Vagina (tissue), 2 donors: Measurements from ENCODE around the gene ELMO1. TPM values are rescaled to one million over a fixed set of nuclear protein-coding genes. Genes with fewer than 3 reads are reported as not detected.

Experiments used
- DNase-seq, 2 donors: peaks; one replicate each; pipeline ENCODE4 v3.0.0-alpha.2; 2017; ENCODE audit errors: extremely low spot score in 2 of 2
- H3K27ac ChIP-seq: fragments of 200-600 bp; sonication (generic); one replicate; pipeline ENCODE4 v1.5.1; 2019
- H3K27me3 ChIP-seq: fragments of 200-600 bp; sonication (generic); one replicate; pipeline ENCODE4 v1.5.1; 2019
- H3K36me3 ChIP-seq, 2 donors: fragments of 200-600 bp; sonication (generic); one replicate each; pipeline ENCODE4 v1.5.1; 2017 to 2019
- H3K4me1 ChIP-seq: fragments of 200-600 bp; sonication (generic); one replicate; pipeline ENCODE4 v1.5.1; 2019
- H3K4me3 ChIP-seq, 2 donors: fragments of 200-600 bp; sonication (generic); 1 replicate in 1 of 2; 2 replicates in 1 of 2; pipeline ENCODE4 v1.5.1; 2016 to 2019
- H3K9me3 ChIP-seq: fragments of 200-600 bp; sonication (generic); one replicate; pipeline ENCODE4 v1.5.1; 2019
- CTCF ChIP-seq, 3 experiments: fragments of 450-650 bp in 2 of 3; fragments of 200-600 bp in 1 of 3; sonication (generic) in 1 of 3; IDR thresholded peaks; one replicate each; pipeline ENCODE4 v1.5.1; 2017 to 2019; ENCODE audit warnings: antibody characterized with exemption in 3 of 3, mild to moderate bottlenecking in 2 of 3, moderate library complexity in 2 of 3
- POLR2A ChIP-seq, 2 donors: fragments of 450-650 bp; IDR thresholded peaks; one replicate each; pipeline ENCODE4 v1.6.1; 2017; ENCODE audit warnings: antibody characterized with exemption in 2 of 2, mild to moderate bottlenecking in 2 of 2, moderate library complexity in 2 of 2
- POLR2AphosphoS5 ChIP-seq, 2 donors: sonication (generic); formaldehyde crosslinking; IDR thresholded peaks; one replicate each; pipeline ENCODE4 v1.9.0; 2017; ENCODE audit warnings: antibody characterized with exemption in 2 of 2, mild to moderate bottlenecking in 2 of 2, low read depth in 1 of 2; ENCODE audit not compliant: insufficient read depth in 1 of 2
- intact Hi-C: fragments of 100-400 bp; cut with DNase I; formaldehyde crosslinking; loops from one replicate; pipeline ENCODE4 v1.15.1; 2023
- total RNA-seq: library from RNA; depleted of rRNA; stranded (reverse); fragments of >200 nt; gene quantifications from one replicate; pipeline ENCODE4 v1.2.3, GENCODE V29; 2016

ELMO1 gene
- total RNA-seq, 1 donor from 2014 or later, result 74.4 TPM

- DNase-seq, result no peak
- Histone ChIP-seq H3K4me3 (no peak overlapping the region), H3K27me3 (no peaks in the 10 kb centered on the region), H3K36me3 (no peaks in the 10 kb centered on the region), H3K9me3 (no peaks in the 10 kb centered on the region), H3K27ac (no peak overlapping the region), H3K4me1 (peaks cover 7% of the 10 kb centered on the region)
- intact Hi-C loops, result no loop called here
- TF ChIP-seq POLR2A (IDR thresholded peaks at IDR 0.05) (no peak), POLR2AphosphoS5 (IDR thresholded peaks at IDR 0.05; ENCODE audit: insufficient read depth in 1 of 2, low read depth in 1 of 2) (no peak), CTCF (IDR thresholded peaks at IDR 0.05) (no peak)
Measured at GRCh38 chr7:37216923-37217322, 231.7 kb downstream of the ELMO1 start.

- TF ChIP-seq CTCF (IDR thresholded peaks at IDR 0.05), result no peak
- no peaks in the 10 kb centered on the region for H3K27me3 ChIP-seq
- H3K4me1 ChIP-seq, result peaks cover 7% of the 10 kb centered on the region
- no peaks in the 10 kb centered on the region for H3K9me3 ChIP-seq
- no peak overlapping the region for H3K4me3 ChIP-seq
- H3K27ac ChIP-seq, result no peak overlapping the region
- no peaks in the 10 kb centered on the region for H3K36me3 ChIP-seq
- intact Hi-C loops, result no loop called here
- DNase-seq, result no peak
Measured at GRCh38 chr7:37216156-37216852, 232.4 kb downstream of the ELMO1 start.

GRCh38 chr7:37215290-37215923 lies 233.3 kb downstream of the ELMO1 start:
- intact Hi-C loops, result no loop called here
- Histone ChIP-seq H3K4me3 (no peak overlapping the region), H3K9me3 (no peaks in the 10 kb centered on the region), H3K27ac (no peak overlapping the region), H3K4me1 (peaks cover 7% of the 10 kb centered on the region), H3K27me3 (no peaks in the 10 kb centered on the region), H3K36me3 (no peaks in the 10 kb centered on the region)
- DNase-seq, result no peak
- TF ChIP-seq POLR2AphosphoS5 (IDR thresholded peaks at IDR 0.05; ENCODE audit: insufficient read depth in 1 of 2, low read depth in 1 of 2), result no peak
- no peak for TF ChIP-seq POLR2A (IDR thresholded peaks at IDR 0.05)
- no peak for TF ChIP-seq CTCF (IDR thresholded peaks at IDR 0.05)

- H3K36me3 ChIP-seq, result no peaks in the 10 kb centered on the region
- intact Hi-C loops, result no loop called here
- DNase-seq, result no peak
- no peak overlapping the region for H3K4me3 ChIP-seq
- H3K9me3 ChIP-seq, result no peaks in the 10 kb centered on the region
- no peaks in the 10 kb centered on the region for H3K27me3 ChIP-seq
- peaks cover 27% of the 10 kb centered on the region for H3K4me1 ChIP-seq
- no peak for TF ChIP-seq CTCF (IDR thresholded peaks at IDR 0.05)
- peak overlapping the region; percentile 46 for H3K27ac ChIP-seq
Measured at GRCh38 chr7:37212556-37212955, 236.1 kb downstream of the ELMO1 start.

- Histone ChIP-seq H3K27ac (peak overlapping the region; percentile 46), H3K27me3 (no peaks in the 10 kb centered on the region), H3K4me3 (no peak overlapping the region), H3K4me1 (peaks cover 28% of the 10 kb centered on the region), H3K36me3 (no peaks in the 10 kb centered on the region), H3K9me3 (no peaks in the 10 kb centered on the region)
- DNase-seq, result no peak
- TF ChIP-seq CTCF (IDR thresholded peaks at IDR 0.05), result no peak
- no peak for TF ChIP-seq POLR2A (IDR thresholded peaks at IDR 0.05)
- TF ChIP-seq POLR2AphosphoS5 (IDR thresholded peaks at IDR 0.05; ENCODE audit: insufficient read depth in 1 of 2, low read depth in 1 of 2), result no peak
- intact Hi-C loops, result no loop called here
Measured at GRCh38 chr7:37212051-37212450, 236.6 kb downstream of the ELMO1 start.
